Esophagus muscularis mucosa (tissue), 4 donors: ENCODE data around the gene DCHS2. TPM values are rescaled to one million over a fixed set of nuclear protein-coding genes. Genes with fewer than 3 reads are reported as not detected.

Experiments used
- DNase-seq: peaks from one replicate; pipeline ENCODE4 v3.0.0-alpha.2; 2017; ENCODE audit errors: extremely low spot score
- H3K27ac ChIP-seq, 4 donors: fragments of 200-600 bp; sonication (generic); replicated peaks in 1 of 4; 1 replicate in 3 of 4; 2 replicates in 1 of 4; pipeline ENCODE4 v1.5.1; 2016 to 2019; ENCODE audit warnings: mild to moderate bottlenecking in 1 of 4
- H3K27me3 ChIP-seq, 4 donors: fragments of 200-600 bp; sonication (generic); one replicate each; pipeline versions ENCODE4 v1.5.1 to v1.6.0; 2016 to 2019
- H3K36me3 ChIP-seq, 4 donors: fragments of 200-600 bp; sonication (generic); one replicate each; pipeline ENCODE4 v1.5.1; 2016 to 2019
- H3K4me1 ChIP-seq, 4 donors: fragments of 200-600 bp; sonication (generic); one replicate each; pipeline ENCODE4 v1.5.1; 2016 to 2019
- H3K4me3 ChIP-seq, 4 donors: fragments of 200-600 bp; sonication (generic); 1 replicate in 2 of 4; 2 replicates in 2 of 4; pipeline ENCODE4 v1.5.1; 2016 to 2019; ENCODE audit warnings: mild to moderate bottlenecking in 4 of 4, moderate library complexity in 1 of 4
- H3K9me3 ChIP-seq, 4 donors: fragments of 200-600 bp; sonication (generic); 1 replicate in 3 of 4; 2 replicates in 1 of 4; pipeline ENCODE4 v1.5.1; 2016 to 2019
- EP300 ChIP-seq: sonication (generic); formaldehyde crosslinking; IDR thresholded peaks from one replicate; pipeline ENCODE4 v1.6.1; 2017; ENCODE audit warnings: antibody characterized with exemption
- POLR2A ChIP-seq: fragments of 450-650 bp; IDR thresholded peaks from one replicate; pipeline ENCODE4 v1.6.1; 2017; ENCODE audit warnings: antibody characterized with exemption, moderate library complexity, mild to moderate bottlenecking, low read depth
- POLR2AphosphoS5 ChIP-seq, 2 donors: sonication (generic); formaldehyde crosslinking; IDR thresholded peaks; one replicate each; pipeline ENCODE4 v1.6.1; 2017; ENCODE audit warnings: antibody characterized with exemption in 2 of 2
- WGBS: methylation state at CpG from one replicate; pipeline ENCODE4 v1.1.5; 2018; 5-methylcytosine and 5-hydroxymethylcytosine counted together
- intact Hi-C: fragments of 100-400 bp; cut with DNase I; formaldehyde crosslinking; loops from one replicate; pipeline ENCODE4 v1.15.1; 2023
- total RNA-seq, 4 donors: library from RNA; depleted of rRNA; stranded (reverse); fragments of >200 nt; gene quantifications; one replicate each; pipeline versions ENCODE4 v1.1.0 to v1.2.1, GENCODE V29; 2016
- TF ChIP-seq, protein P1 (sequence below), 3 experiments: fragments of 200-600 bp in 2 of 3; fragments of 450-650 bp in 1 of 3; sonication (generic) in 2 of 3; IDR thresholded peaks; one replicate each; pipeline ENCODE4 v1.5.1; 2017 to 2019; ENCODE audit warnings: antibody characterized with exemption in 3 of 3, mild to moderate bottlenecking in 2 of 3, moderate library complexity in 1 of 3

The DCHS2 gene
- total RNA-seq, 4 donors from 2014 or later = 2.7 to 5.8 (median 3.2) TPM

DNA sequence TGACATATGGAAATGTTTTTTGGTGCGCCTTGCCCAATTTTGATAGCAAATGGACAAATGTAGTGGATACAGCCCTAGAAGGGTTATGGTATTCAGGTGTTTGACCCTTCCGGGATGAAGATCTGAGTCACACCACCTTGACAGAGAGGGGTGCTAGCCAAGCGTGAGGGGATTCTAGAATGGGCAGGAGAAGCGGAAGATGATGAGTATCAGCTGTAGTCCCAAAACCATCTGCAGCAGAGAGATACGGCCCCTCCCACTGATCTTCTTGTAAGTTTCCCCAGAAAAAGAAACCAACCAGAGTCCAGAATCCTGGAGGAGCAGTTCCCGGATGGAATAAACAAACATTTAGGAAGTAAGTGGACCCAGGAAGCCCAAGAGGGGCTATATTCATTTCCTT lies 18.1 kb downstream of the DCHS2 start:
- Histone ChIP-seq H3K9me3 (no peaks in the 10 kb centered on the region), H3K4me3 (no peak overlapping the region), H3K27ac (no peak overlapping the region), H3K27me3 (no peaks in the 10 kb centered on the region), H3K4me1 (peaks cover 0 to 14% (median 10%) of the 10 kb centered on the region in 4 donors), H3K36me3 (no peaks in the 10 kb centered on the region)
- WGBS = 79% methylated on average over 6 of the region's 6 CpGs
- no peak for DNase-seq
- no peak for TF ChIP-seq POLR2AphosphoS5 (IDR thresholded peaks at IDR 0.05)
- TF ChIP-seq POLR2A = no peak
- TF ChIP-seq, protein P1, sequence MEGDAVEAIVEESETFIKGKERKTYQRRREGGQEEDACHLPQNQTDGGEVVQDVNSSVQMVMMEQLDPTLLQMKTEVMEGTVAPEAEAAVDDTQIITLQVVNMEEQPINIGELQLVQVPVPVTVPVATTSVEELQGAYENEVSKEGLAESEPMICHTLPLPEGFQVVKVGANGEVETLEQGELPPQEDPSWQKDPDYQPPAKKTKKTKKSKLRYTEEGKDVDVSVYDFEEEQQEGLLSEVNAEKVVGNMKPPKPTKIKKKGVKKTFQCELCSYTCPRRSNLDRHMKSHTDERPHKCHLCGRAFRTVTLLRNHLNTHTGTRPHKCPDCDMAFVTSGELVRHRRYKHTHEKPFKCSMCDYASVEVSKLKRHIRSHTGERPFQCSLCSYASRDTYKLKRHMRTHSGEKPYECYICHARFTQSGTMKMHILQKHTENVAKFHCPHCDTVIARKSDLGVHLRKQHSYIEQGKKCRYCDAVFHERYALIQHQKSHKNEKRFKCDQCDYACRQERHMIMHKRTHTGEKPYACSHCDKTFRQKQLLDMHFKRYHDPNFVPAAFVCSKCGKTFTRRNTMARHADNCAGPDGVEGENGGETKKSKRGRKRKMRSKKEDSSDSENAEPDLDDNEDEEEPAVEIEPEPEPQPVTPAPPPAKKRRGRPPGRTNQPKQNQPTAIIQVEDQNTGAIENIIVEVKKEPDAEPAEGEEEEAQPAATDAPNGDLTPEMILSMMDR (IDR thresholded peaks at IDR 0.05) = no peak
- no peak for TF ChIP-seq EP300
- intact Hi-C loops = no loop called here

DNA sequence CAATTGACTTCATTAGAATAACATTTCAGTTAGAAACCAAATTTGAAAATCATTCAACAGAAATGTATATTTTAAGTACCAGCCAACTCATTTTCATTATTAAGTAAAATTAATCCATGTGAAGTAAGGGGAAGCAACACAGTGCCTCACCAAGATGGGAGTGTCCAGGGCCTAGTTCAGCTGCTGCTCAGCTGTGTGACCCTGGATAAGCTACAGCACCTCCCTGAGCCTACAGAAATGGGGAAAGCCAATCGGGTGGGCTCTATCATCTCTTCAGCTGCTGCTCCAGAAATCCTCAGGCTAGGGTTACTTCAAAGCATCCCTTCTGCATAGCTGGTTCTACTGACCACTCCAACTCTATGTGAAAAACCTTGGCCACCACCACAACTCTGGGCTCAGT lies 18.7 kb downstream of the DCHS2 start:
- H3K27ac ChIP-seq = no peak overlapping the region
- DNase-seq = no peak
- no peaks in the 10 kb centered on the region for H3K36me3 ChIP-seq
- 91% methylated on average over 1 of the region's 1 CpG for WGBS
- intact Hi-C loops = no loop called here
- no peaks in the 10 kb centered on the region for H3K9me3 ChIP-seq
- peaks cover 0 to 14% (median 10%) of the 10 kb centered on the region in 4 donors for H3K4me1 ChIP-seq
- H3K27me3 ChIP-seq = no peaks in the 10 kb centered on the region
- no peak for TF ChIP-seq POLR2AphosphoS5 (IDR thresholded peaks at IDR 0.05)
- TF ChIP-seq EP300 = no peak
- TF ChIP-seq, protein P1 (IDR thresholded peaks at IDR 0.05) = no peak
- no peak for TF ChIP-seq POLR2A
- no peak overlapping the region for H3K4me3 ChIP-seq

DNA sequence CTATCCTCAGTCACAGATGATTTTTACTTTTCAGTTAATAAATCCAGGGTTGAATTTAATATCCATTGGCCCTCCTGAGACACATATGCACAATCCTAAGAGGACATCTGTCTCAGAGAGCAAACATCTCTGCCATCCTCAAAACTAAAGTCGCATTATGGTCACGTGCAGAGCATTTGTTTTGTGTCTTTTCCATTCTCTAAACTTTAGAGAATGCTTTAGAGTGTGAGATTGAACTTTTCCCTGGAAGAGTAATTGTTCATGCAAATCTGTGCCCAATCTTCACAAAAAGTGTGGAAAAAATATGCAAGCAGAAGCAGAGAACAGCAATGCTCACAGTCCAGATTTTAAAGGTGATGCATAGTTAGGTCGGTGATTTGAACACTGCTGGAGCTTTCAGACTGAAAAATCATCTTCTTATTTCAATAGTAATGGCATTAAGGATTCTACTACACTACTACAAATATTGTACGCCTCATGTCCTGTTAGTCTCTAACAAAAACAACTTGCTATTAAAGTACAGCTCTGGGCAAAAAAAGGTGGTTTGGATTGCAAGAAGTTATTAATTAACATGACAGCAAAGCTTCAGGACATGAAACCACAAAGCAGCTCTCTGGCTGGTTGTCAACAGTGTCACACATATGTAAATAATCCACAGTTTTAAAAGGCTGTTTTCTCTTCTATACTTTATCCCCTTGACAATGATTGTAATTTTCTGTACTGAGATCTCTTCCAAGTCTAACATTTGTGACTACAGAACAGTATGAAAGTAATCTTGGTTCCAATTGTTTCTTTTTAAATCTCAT lies 19.9 kb downstream of the DCHS2 start:
- TF ChIP-seq POLR2AphosphoS5 (IDR thresholded peaks at IDR 0.05) (no peak), EP300 (no peak)
- no peak for DNase-seq
- intact Hi-C loops = no loop called here
- Histone ChIP-seq H3K27me3 (no peaks in the 10 kb centered on the region), H3K36me3 (no peaks in the 10 kb centered on the region), H3K9me3 (no peaks in the 10 kb centered on the region), H3K27ac (no peak overlapping the region), H3K4me1 (peaks cover 0 to 14% (median 10%) of the 10 kb centered on the region in 4 donors), H3K4me3 (no peak overlapping the region)
- WGBS = 20% methylated on average over 4 of the region's 4 CpGs

DNA sequence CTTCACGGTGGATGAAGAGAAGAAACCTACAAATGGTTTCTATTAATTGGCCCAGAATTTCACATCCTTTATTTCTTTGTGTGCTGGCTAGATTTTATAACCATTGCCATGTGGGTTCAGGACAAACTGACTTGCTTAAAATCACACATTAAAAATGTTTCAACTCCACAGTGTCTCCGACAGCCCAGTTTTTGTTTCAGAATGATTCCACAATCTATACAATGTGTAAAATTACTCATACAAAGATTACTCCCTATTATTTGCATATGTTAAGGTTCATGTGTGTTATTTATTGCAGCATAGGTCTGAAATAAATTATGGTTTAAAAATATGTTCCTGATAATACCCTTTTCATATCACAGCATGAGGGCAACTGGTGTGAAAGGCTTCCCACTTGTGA lies 20.6 kb downstream of the DCHS2 start:
- no peaks in the 10 kb centered on the region for H3K27me3 ChIP-seq
- DNase-seq = no peak
- H3K36me3 ChIP-seq = no peaks in the 10 kb centered on the region
- no peak overlapping the region for H3K4me3 ChIP-seq
- no peak for TF ChIP-seq EP300
- TF ChIP-seq POLR2AphosphoS5 (IDR thresholded peaks at IDR 0.05) = no peak
- TF ChIP-seq, protein P1 (IDR thresholded peaks at IDR 0.05) = no peak
- no peak for TF ChIP-seq POLR2A
- 89% methylated on average over 2 of the region's 2 CpGs for WGBS
- peaks cover 0 to 14% (median 10%) of the 10 kb centered on the region in 4 donors for H3K4me1 ChIP-seq
- H3K9me3 ChIP-seq = no peaks in the 10 kb centered on the region
- intact Hi-C loops = no loop called here
- H3K27ac ChIP-seq = no peak overlapping the region

DNA sequence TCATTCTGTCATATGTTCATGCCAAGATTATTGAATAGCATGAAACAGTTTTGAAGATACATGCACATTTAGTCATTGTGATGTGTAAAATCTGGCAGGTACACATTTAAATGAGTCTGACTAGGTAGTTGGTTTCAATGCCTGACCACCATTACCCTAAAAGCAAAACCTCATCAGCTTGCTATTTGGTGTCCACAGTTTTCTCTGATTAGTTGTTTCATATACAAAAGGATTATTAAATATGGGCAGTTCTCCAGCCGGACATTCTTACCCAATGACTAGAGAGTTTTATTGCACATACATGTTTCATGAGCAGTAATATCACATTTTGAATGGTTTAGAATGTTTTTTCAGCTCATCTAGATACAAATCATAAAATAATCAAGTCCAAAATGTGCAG lies 23.7 kb downstream of the DCHS2 start:
- DNase-seq = no peak
- no peaks in the 10 kb centered on the region for H3K36me3 ChIP-seq
- intact Hi-C loops = no loop called here
- no peaks in the 10 kb centered on the region for H3K9me3 ChIP-seq
- H3K27ac ChIP-seq = no peak overlapping the region
- H3K27me3 ChIP-seq = no peaks in the 10 kb centered on the region
- WGBS = 56% methylated on average over 1 of the region's 1 CpG
- H3K4me3 ChIP-seq = no peak overlapping the region
- no peak for TF ChIP-seq POLR2AphosphoS5 (IDR thresholded peaks at IDR 0.05)
- TF ChIP-seq EP300 = no peak
- TF ChIP-seq, protein P1 (IDR thresholded peaks at IDR 0.05) = no peak
- no peak for TF ChIP-seq POLR2A
- H3K4me1 ChIP-seq = peaks cover 0 to 14% (median 10%) of the 10 kb centered on the region in 4 donors
